Activated CD8-positive, alpha-beta memory T cell treated with anti-CD3 and anti-CD28 coated beads, Interleukin-2, amount 50 U/mL, for 24 hours (primary cell): ENCODE measurements around the gene BNC2.

ENCODE experiments used
- DNase-seq: peaks from one replicate; pipeline ENCODE4 v3.0.0-alpha.2; 2020; ENCODE audit errors: extremely low read depth

Gene BNC2

DNA sequence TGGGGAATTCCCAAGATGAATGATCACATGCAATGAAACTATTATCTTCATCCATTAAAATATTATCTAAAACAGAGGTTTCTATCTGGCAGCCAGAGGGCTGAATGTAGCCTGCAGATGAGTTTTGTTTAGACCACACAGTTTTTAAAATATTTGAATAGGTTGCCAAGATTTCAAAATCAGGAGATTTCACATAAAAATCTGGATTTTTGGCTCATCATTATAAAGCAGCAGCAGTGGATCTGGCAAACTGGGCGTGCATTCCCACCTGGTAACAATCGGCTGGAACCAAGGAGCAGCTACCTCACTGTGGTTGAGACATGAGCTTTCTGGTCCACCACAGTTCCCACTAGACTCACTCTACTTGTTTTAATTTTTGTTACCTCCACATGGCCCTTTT, 155.1 kb downstream of the BNC2 start:
- DNase-seq, result no peak

DNA sequence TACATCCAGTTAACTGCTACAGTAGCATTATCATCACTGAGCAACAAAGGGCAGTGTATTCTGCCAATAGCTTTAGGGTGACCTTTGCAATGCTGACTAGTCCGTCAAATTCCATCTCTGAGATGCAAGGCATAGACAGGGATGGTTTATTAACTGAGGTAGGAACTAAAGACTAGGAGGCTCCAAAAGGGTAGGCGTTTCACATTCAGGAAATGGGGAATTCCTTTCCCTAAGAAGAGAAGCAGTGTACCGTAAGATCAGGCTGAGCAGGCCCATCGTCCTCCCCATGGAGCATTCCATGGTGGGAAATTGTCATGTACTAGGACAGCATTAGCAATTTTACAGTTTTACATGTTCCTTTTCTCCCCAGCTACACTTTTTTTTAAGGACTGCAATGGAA, 157.7 kb downstream of the BNC2 start:
- no peak for DNase-seq

DNA sequence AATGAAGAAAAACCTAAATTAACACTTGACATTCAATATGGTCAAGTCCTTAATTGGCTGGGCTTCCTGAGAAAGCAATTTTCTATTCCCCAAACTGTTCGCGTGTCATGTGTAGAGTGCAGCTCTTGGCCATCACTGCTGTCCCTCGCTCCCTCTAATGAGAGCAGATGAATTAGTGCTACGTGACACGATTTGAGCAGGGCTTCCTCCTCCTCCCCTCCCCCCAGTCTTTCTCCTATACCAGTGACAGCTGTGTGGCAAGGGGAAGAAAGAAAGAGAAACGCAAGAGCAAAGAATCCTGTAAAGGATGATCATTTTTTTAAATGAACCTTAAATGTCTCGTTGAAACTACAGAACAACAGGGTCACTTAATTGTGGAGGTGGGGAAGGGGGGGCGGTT, 159.6 kb downstream of the BNC2 start:
- DNase-seq, result no peak

DNA sequence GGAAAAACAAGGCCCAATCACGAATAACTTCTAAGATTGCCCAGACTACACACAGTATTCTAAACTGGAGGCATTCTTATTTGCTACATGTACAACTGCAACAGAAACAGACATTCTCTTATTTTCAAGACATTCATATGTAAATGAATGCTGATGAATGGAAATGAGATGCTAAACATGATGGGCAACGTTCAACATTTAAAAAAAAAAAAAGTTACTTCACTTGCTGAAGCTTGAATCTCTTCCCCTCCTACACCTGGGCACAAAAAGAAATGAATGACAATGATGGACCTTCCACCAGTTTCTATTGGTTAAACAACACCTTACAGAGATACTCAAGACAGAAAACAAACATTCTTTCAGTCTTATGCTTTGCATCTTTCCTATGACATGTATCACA, 160.5 kb downstream of the BNC2 start:
- no peak for DNase-seq

DNA sequence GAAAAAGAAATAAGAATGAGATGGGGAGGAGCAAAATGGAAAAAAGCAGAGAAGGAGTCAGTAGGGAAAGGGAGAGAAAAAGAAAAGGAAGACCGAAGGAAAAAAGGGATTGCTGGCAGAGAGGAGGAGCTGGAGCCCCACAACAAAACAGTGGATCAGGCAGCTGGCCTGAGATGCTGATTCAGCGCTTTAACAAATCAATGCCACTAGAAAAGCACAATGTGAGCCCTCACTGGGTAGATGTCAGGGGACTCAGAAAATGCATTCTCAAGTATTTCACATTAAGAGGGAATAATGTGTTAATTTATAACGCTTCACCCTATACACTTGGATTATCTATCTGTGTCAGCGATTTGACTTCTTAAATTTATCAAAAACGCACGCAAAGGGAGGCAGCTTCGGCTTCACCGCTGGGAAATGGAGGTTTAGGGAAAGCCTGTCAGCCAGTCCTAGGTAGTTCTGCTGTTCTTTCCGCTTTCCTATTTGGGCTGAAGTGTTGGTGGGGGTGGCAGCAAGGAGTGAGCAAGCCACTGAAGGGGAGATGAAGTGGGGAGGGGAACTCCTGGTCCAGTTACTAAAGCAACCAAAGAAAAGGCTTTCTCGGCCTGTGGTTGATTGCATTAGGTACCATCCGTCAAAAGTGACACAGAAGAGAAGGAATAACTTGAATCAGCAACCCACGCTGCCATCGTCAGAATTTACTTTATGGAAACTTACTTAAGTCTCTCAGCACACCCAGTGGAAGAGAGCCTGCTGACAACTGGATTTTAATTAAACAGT, 161.6 kb downstream of the BNC2 start:
- DNase-seq, result no peak

DNA sequence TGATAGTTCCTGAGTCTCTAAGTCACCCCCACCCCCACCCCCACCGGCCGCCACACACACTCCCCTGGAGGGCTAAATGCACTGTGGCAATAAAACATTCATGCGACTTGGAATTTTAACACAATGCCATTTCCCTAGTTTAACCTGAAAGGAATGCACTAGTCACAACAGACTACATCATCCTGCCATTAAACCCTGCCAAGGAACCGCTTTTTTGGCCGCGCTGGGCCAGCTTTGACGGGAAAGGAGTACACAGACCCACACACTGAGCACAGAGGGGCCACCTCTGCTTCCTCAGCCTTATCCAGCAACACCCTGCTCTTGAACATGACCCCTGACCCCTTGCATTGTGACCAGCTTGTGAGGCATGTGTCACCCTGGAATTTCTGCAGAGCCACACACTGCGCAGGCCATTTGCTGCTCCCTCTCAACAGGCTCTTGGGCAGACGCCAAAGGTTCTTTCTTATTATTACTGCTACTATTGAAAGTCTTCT, 165.3 kb downstream of the BNC2 start:
- no peak for DNase-seq

DNA sequence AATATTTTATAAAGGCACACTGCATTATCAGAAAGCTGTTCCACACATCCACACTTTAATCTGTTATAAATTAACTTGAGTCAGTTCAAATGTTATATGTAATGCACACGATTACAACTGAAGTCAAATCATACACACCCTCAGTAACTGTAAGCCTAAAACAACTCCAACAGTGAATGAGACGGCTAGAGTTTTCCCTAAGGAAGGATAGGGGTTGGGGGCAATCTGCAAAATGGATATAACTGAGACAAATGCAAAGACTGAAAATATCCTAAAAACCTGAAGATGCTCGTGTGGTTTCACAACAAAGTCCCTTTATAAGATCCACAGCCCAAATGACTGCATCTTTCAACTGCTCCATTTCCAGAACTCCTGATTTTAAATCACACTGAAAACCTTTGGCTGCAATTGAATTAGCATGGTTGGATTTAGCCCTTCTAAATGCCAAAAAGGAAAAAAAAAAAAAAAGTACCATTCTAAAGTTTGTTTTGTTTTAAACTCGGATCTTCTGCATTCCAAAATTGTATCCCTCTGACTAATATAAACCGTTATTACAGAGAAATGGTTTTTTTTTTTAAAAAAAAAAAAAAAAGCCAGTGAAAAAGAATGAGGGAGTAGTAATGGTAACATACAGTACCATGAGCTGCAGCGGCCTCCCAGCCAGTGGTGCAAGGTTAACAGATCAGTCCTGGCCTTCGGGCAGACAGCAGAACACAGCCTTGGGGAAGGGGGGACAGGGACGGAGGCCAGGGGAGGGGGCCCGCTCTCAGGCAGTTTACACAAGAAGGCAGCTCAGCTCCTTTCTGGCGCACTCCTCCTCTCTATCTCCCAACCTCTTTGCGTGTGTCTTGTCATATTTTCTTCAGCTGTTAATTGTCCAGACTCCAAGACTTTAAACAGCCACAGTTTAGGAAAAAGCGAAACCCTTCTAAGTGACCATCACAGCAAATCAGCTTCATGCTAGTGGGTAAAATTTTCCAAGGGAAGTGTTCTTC, 166.1 kb downstream of the BNC2 start:
- no peak for DNase-seq

DNA sequence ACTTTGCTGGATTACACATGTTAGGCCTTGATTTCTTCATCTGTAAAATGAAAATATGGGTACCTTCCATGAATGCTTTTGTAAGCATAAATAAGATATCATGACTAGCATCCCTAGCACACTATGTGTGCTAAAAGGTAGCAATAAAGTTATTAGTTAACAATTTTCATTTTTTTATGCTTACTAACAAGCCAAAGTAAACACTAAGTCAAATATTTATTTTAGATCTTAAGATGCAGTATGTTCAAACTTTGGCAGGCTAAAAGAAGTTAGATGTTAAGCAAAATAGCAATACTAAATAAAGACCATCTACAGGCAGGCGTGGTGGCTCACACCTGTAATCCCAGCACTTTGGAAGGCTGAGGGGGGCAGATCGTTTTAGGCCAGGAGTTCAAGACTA, 169.1 kb downstream of the BNC2 start:
- no peak for DNase-seq

DNA sequence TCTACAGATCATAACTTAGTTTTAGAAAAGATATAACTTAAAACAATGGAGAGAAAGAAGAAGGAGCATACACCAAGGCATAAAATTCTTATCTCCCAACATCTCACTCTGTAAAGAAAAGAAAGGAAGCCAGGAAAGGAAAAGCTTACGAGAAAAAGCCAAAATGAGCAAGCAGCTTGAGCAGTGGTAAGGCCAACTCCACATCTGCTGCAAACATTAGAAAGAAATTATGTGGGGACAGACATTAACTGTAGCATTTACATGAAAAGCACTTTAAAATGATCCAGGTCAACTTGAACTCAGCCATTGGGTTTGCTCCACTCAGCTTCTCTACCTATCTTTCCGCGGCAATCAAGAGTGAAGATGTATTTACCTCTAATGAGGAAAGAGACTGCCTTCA, 176.9 kb downstream of the BNC2 start:
- no peak for DNase-seq

DNA sequence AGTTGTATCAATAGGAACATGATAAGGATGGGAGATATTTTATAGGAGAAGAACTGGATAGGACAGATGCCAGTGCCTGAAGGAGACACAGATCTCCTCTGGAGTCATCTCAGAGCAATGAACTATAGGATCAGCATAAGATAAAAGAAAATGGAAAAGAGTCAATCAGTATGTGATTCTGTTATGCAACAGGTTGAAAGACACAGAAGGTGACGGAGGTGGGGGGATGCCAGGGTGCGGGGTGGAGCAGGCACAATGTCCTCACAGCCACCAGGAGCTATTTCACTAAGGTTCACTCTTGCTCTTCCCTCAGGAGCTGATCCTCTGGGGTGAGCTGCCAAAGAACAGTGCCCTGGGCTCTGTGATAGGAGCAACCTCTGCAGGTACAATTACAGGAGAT, 179.8 kb downstream of the BNC2 start:
- DNase-seq, result no peak

DNA sequence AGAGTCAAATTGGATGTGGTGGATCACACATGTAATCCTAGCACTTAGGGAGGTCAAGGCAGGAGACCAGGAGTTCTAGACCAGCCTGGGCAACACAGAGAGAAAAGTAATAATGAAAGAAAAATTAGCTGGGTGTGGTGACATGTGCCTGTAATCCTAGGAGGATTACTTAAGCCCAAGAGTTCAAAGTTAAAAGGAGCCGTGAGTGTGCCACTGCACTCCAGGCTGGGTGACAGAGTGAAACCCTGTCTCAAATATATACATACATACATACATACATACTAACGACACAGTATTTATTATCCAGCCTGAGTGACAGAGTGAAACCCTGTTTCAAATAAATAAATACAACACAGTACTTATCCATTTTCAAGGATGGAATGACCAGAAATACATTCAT, 180.3 kb downstream of the BNC2 start:
- DNase-seq, result no peak

DNA sequence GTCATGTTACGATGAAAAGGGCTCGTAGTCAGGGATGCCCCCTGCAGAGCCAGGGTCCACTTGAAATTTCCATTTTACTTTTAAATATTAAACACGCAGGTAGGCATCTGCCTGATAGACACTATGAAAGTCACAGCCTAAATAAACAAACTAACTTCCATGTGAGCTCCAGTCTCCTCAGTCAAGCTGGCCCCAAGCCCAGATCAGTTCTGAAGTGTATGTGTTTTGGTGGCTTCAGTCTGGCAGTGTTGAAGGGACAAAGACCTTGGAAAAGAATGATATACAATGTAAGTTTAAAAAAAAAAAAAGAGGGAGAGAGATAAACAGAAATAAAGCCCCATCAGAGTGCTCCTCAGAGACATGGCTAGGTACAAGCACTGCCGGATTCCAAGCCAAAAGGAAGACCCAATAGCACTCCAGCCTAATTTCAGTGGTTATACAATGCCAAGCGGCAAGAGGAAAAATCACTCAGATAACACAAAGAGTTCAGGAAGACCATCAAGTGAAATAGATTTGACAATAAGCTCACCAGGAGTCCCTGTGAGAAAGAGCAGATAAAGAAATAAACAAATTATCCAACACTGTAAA, 181.0 kb downstream of the BNC2 start:
- no peak for DNase-seq

DNA sequence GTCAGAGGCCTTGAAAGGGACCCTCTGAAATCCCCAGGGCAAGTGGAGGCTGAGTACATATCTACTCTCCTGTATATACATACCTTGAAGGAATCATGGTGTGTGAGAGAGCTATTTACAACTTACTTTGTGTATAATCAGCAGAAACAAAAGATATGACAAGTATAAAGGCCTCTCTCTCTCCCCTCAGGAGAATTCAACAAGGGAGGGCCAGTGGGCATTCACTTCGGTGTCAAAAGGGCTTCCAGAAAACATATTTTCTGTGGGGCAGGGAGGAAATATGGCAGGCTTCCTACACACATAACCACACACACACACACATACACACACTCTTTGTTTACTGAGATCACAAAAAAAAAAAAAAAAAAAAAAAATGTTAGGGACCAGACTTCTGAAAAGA, 181.7 kb downstream of the BNC2 start:
- DNase-seq, result no peak

DNA sequence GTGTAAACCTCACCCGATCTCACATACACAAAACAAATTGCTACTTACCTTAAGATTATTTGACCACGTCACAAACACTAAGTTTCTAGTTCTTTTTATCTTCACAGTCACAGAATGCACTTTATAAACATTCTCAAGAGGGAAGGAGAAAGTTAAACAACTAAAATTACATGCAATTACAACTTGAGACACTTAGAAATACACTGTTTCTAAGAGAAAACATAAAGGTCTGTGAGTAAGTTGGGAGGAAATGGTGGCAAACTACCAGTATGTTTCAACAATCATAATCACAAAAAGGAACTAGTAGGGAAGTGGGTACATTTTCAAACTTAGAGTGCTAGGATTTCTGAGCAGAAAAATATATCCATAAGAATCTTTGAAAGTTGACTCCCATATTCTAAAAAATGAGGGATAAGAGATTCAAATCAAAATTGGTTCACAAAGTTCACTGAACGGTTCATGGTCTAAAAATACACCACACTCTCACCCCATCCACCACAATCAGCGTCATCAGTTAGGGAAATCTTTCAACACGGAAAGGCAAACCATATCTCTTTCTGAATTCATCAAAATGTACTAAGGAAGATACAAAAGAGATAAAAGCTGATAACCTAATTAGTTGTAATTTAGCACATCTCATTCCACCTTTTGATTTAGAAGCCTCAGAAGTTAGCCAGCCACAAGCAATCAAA, 182.6 kb downstream of the BNC2 start:
- no peak for DNase-seq

DNA sequence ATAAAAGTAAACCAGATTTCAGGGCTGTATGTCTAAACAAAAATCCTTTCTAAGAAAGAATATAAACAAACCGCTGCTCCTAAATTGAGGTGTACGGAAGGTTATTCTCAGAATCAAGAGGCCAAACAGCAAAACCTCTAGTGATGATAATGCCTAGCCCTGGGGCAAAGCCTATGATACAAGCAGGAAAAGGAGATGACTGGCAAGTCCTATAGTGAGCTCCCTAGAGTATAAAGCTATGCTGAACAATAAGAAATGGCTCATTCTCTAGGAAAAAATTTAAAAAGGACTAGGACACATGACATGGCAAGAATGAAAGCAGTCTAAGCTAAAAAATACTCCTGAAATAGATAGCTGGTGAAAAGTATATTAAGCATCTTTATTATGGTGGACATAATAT, 187.1 kb downstream of the BNC2 start:
- no peak for DNase-seq

DNA sequence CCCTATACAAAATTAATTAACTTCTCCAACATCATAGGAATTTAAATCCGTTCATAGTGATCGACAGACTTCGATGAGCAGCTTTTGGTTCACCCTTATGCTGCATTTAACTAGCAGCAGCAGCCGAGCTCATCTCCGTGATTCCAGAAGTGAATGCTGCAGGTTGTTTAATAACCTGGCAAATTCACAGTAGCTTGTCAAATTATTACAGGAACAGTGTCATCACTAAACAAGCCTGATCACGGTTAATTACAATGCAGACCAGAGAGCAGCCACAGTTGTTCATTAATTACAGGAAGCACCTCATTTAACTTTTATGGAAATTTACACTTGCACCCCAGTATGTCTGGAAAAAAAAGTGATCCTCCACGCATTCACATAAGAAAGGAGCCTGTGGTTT, 188.2 kb downstream of the BNC2 start:
- DNase-seq, result no peak

DNA sequence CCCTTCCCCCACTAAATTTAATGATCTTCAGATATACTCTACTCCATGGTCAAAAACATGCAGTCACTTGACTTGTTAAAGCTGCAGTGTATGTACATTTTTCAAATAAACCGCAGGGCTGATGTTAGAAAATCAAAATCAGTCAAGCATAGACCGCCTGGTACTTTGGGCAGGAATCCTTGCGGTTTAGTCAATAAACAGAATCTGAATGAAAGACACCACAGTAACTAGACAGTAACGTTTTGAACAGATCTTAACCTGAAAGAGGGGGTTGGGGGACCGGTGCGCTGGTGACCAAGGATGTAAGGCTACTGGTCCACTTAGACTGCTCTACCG, 188.8 kb downstream of the BNC2 start:
- DNase-seq, result no peak

DNA sequence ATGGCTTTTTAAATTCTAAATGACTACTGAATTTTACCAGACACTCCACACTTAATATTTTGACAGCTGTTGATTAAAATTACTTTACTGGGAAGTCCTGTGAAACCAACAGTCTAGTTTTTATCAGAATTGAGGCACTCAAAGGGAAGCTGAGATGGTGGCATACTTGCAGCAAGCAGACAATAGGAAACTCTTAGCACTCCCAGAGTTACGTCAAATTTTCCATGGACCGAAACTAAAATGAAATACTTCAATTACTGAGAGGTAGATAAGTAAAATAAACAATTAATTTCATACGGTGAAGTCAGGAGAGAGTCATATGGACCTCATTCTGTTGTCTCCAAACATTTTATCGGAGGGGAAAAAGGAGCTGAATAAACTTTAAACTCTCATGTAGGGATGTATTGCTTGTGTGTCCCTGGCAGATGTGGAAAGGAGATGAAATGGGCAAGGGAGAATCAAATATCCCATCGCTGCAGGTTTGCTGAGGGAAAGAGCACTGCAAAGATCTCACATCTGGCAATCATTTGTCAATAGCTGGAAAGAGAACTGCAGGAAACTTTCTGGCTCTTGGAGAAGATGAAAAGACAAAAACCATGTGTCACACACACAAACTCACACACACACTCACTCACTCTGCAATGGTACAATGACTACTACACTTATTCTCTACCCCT, 189.4 kb downstream of the BNC2 start:
- DNase-seq, result no peak

DNA sequence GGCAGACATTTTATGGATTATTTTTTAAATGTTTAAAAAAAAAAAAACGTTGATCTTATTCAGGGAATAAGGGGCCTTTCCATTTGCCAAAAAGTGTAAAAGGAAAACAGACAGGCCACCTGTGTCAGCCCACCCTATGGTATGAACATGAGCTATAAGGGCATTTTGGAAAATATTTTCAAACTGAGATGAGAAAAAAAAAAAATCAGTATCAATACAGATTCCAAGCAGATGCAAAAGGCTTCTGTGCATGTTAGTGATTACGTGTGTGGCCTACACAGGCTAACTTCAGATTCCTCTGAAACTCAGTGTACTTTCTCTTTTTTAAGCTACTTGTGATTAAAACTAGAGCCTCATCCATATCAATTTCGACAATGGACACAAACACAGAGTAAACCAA, 189.9 kb downstream of the BNC2 start:
- no peak for DNase-seq

DNA sequence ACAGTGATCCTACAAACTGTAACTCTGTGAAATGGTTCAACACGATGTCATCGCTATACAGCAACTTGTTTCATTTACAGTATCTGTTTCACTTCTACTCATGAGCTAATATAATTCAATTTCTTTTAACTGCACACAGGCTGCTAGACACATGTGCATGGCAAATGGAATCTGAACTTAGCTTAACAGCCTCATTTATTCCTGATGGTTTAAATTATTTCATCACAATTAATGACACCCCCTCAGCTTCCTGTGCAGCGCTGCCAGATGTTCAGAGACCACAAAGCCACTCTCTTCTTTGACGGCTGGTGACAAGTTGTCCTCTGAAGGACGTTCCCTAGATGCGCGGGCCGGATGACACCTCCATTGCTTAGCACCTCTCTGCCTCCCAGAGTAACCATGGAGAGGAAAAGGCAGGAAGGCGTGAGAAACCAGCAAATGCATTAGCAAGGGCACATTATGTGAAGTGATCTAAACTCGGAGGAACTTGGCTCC, 191.1 kb downstream of the BNC2 start:
- no peak for DNase-seq

DNA sequence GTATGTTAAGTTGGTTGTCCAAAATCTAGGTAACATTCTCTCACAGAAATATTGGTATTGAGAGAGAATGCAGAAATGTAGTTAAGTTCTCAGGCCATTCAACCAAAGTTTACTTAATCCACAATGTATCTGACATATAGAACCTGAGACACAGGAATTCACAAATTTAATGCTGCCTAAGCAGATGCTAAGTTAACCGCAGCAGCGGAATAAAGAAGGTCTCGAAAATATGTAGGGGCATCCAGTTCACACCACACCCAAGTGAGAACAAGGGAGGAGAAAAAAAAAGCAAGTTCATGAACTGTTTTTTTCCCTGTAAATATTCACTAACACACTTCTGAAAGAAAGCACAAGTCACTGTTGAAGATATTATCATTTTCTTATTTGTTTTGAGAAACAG, 194.0 kb downstream of the BNC2 start:
- DNase-seq, result no peak
